Measurements from ENCODE around the gene SETDB1.

Gene SETDB1

GRCh38 chr1:151005729-151006319 is 79.7 kb downstream of the SETDB1 start:
- DNase-seq (ENCODE audit: low spot score) = no peak

GRCh38 chr1:151006327-151007052 is 80.3 kb downstream of the SETDB1 start, which contains the start of gene MINDY1:
TSS of gene MINDY1 (minus strand) at chr1:151006902. CDS start at chr1:151002617, 4,285 bp downstream.
- peak; percentile 24 for DNase-seq (ENCODE audit: low spot score)

GRCh38 chr1:151007853-151008243 is 81.7 kb downstream of the SETDB1 start:
- DNase-seq (ENCODE audit: low spot score) = no peak

- DNase-seq (ENCODE audit: low spot score) = peak; percentile 99
Observed at GRCh38 chr1:151008244-151009205, 82.4 kb downstream of the SETDB1 start, which contains the start of gene PRUNE1. TSS of gene PRUNE1 (plus strand) at chr1:151008449. CDS start at chr1:151008633, 184 bp downstream.

GRCh38 chr1:151009206-151009587 is 83.0 kb downstream of the SETDB1 start:
- no peak for DNase-seq (ENCODE audit: low spot score)

- no peak for DNase-seq (ENCODE audit: low spot score)
Observed at GRCh38 chr1:151009674-151010345, 83.6 kb downstream of the SETDB1 start.

- DNase-seq (ENCODE audit: low spot score) = no peak
Observed at GRCh38 chr1:151010346-151010726, 84.2 kb downstream of the SETDB1 start.

- DNase-seq (ENCODE audit: low spot score) = no peak
Observed at GRCh38 chr1:151011154-151011850, 85.1 kb downstream of the SETDB1 start.

- DNase-seq (ENCODE audit: low spot score) = no peak
Observed at GRCh38 chr1:151012684-151013471, 86.7 kb downstream of the SETDB1 start.

GRCh38 chr1:151013518-151013917 is 87.4 kb downstream of the SETDB1 start:
- DNase-seq (ENCODE audit: low spot score) = no peak
